ENCODE measurements around the gene TRPC4. TPM values are rescaled to one million over a fixed set of nuclear protein-coding genes. Genes with fewer than 3 reads are reported as not detected.

TRPC4 gene
- total and polyA plus RNA-seq, 2 donors (not counting 1 experiment from before 2014, with no cell fraction given), result not detected

- intact Hi-C loops (cut with micrococcal nuclease), result no loop called here
- DNase-seq, result no peak
- Histone ChIP-seq H3K79me2 (ENCODE audit: control insufficient read depth, insufficient read depth, low read length) (no peaks in the 10 kb centered on the region), H2AFZ (ENCODE audit: insufficient read depth, low read depth, low read length, poor library complexity, severe bottlenecking) (no peak overlapping the region), H4K20me1 (ENCODE audit: control insufficient read depth, insufficient read depth, low read length, poor library complexity, severe bottlenecking) (no peaks in the 10 kb centered on the region), H3K27me3 (replicated peaks in 1 of 4; ENCODE audit: control extremely low read depth in 1 of 4, control insufficient read depth in 3 of 4, insufficient read depth in 4 of 4, low read length in 3 of 4) (no peaks in the 10 kb centered on the region), H3K27ac (ENCODE audit: low read length in 2 of 2) (no peak overlapping the region), H3K9ac (ENCODE audit: low read length) (no peak overlapping the region), H3K36me3 (replicated peaks in 1 of 2; ENCODE audit: control extremely low read depth in 1 of 2, control insufficient read depth in 1 of 2, extremely low read depth in 1 of 2, insufficient read depth in 2 of 2, low read length in 1 of 2) (no peaks in the 10 kb centered on the region), H3K4me1 (ENCODE audit: control insufficient read depth in 2 of 2, insufficient read depth in 2 of 2, low read length in 2 of 2) (no peaks in the 10 kb centered on the region), H3K4me3 (ENCODE audit: control extremely low read depth in 1 of 5, extremely low read depth in 1 of 5, insufficient read depth in 1 of 5, low read depth in 2 of 5, low read length in 4 of 5) (no peak overlapping the region), H3K9me3 (ENCODE audit: control extremely low read depth in 1 of 3, control insufficient read depth in 2 of 3, insufficient read depth in 1 of 3, low read length in 2 of 3) (no peaks in the 10 kb centered on the region), H3K4me2 (replicated peaks; ENCODE audit: low read depth, low read length, poor library complexity, severe bottlenecking) (no peak overlapping the region)
- POLR2A ChIA-PET, result no interaction called here
- CTCF ChIA-PET, result no interaction called here
- WGBS (ENCODE audit: insufficient coverage), result 100% methylated on average over 1 of the region's 1 CpG
- no peak for TF ChIP-seq EZH2 (IDR thresholded peaks at IDR 0.05; ENCODE audit: borderline replicate concordance, insufficient read depth, low read depth, low read length, poor library complexity, severe bottlenecking)
- no peak for TF ChIP-seq CTCF (IDR thresholded peaks at IDR 0.05)
- no peaks in the 10 kb centered on the region for H3K27me3 Mint-ChIP-seq
- H3K4me1 Mint-ChIP-seq, result no peaks in the 10 kb centered on the region
- H3K9me3 Mint-ChIP-seq (ENCODE audit: insufficient read depth), result no peaks in the 10 kb centered on the region
- H3K27ac Mint-ChIP-seq, result no peak overlapping the region
- H3K4me3 Mint-ChIP-seq, result no peak overlapping the region
- ATAC-seq (ENCODE audit: low read depth), result no peak
Measured at GRCh38 chr13:37788346-37788745, 81.2 kb downstream of the TRPC4 start.

- Histone ChIP-seq H3K27me3 (replicated peaks in 1 of 4; ENCODE audit: control extremely low read depth in 1 of 4, control insufficient read depth in 3 of 4, insufficient read depth in 4 of 4, low read length in 3 of 4) (no peaks in the 10 kb centered on the region), H3K4me3 (ENCODE audit: control extremely low read depth in 1 of 5, extremely low read depth in 1 of 5, insufficient read depth in 1 of 5, low read depth in 2 of 5, low read length in 4 of 5) (no peak overlapping the region), H3K36me3 (replicated peaks in 1 of 2; ENCODE audit: control extremely low read depth in 1 of 2, control insufficient read depth in 1 of 2, extremely low read depth in 1 of 2, insufficient read depth in 2 of 2, low read length in 1 of 2) (no peaks in the 10 kb centered on the region), H3K4me1 (ENCODE audit: control insufficient read depth in 2 of 2, insufficient read depth in 2 of 2, low read length in 2 of 2) (no peaks in the 10 kb centered on the region), H3K79me2 (ENCODE audit: control insufficient read depth, insufficient read depth, low read length) (no peaks in the 10 kb centered on the region), H3K4me2 (replicated peaks; ENCODE audit: low read depth, low read length, poor library complexity, severe bottlenecking) (no peak overlapping the region), H3K9me3 (ENCODE audit: control extremely low read depth in 1 of 3, control insufficient read depth in 2 of 3, insufficient read depth in 1 of 3, low read length in 2 of 3) (no peaks in the 10 kb centered on the region), H3K27ac (ENCODE audit: low read length in 2 of 2) (no peak overlapping the region), H2AFZ (ENCODE audit: insufficient read depth, low read depth, low read length, poor library complexity, severe bottlenecking) (no peak overlapping the region), H4K20me1 (ENCODE audit: control insufficient read depth, insufficient read depth, low read length, poor library complexity, severe bottlenecking) (no peaks in the 10 kb centered on the region), H3K9ac (ENCODE audit: low read length) (no peak overlapping the region)
- ChIA-PET CTCF (no interaction called here), POLR2A (no interaction called here)
- Mint-ChIP-seq H3K27me3 (no peaks in the 10 kb centered on the region), H3K4me1 (no peaks in the 10 kb centered on the region), H3K9me3 (ENCODE audit: insufficient read depth) (no peaks in the 10 kb centered on the region), H3K27ac (no peak overlapping the region), H3K4me3 (no peak overlapping the region)
- DNase-seq, result no peak
- no peak for ATAC-seq (ENCODE audit: low read depth)
- TF ChIP-seq CTCF (IDR thresholded peaks at IDR 0.05) (no peak), EZH2 (IDR thresholded peaks at IDR 0.05; ENCODE audit: borderline replicate concordance, insufficient read depth, low read depth, low read length, poor library complexity, severe bottlenecking) (no peak)
- intact Hi-C loops (cut with micrococcal nuclease), result no loop called here
Measured at GRCh38 chr13:37777676-37778075, 91.9 kb downstream of the TRPC4 start.
